ENCODE data around the gene MYCN.
"Not testable (repeated sequence)": the region's sequence is repeated elsewhere in the genome, so short reads cannot be mapped to it uniquely, and the experiment has no call there.

The MYCN gene

GRCh38 chr2:15943378-15944280 lies 3.3 kb downstream of the MYCN start:
- DNase-seq (ENCODE audit: low spot score), result no peak

- DNase-seq (ENCODE audit: low spot score), result no peak
These were observed 4.1 kb downstream of the MYCN start for GRCh38 chr2:15944325-15945017.

- DNase-seq (ENCODE audit: low spot score), result no peak
These were observed 5.8 kb downstream of the MYCN start for GRCh38 chr2:15945909-15946705.

- no peak for DNase-seq (ENCODE audit: low spot score)
These were observed 6.6 kb downstream of the MYCN start for GRCh38 chr2:15946983-15947382.

- no peak for DNase-seq (ENCODE audit: low spot score)
These were observed 7.1 kb downstream of the MYCN start for GRCh38 chr2:15947431-15947830.

- no peak for DNase-seq (ENCODE audit: low spot score)
These were observed 8.3 kb downstream of the MYCN start for GRCh38 chr2:15948704-15948957.

GRCh38 chr2:15949126-15949525 lies 8.8 kb downstream of the MYCN start:
- DNase-seq (ENCODE audit: low spot score), result no peak

- no peak for DNase-seq (ENCODE audit: low spot score)
These were observed 9.2 kb downstream of the MYCN start for GRCh38 chr2:15949551-15949950.

GRCh38 chr2:15950088-15950952 lies 10.0 kb downstream of the MYCN start:
- no peak for DNase-seq (ENCODE audit: low spot score)

GRCh38 chr2:15951936-15952335 lies 11.6 kb downstream of the MYCN start:
- DNase-seq (ENCODE audit: low spot score), result not testable (repeated sequence)

GRCh38 chr2:15952451-15953146 lies 12.2 kb downstream of the MYCN start:
- no peak for DNase-seq (ENCODE audit: low spot score)

- no peak for DNase-seq (ENCODE audit: low spot score)
These were observed 12.8 kb downstream of the MYCN start for GRCh38 chr2:15953147-15953630.

GRCh38 chr2:15953891-15954680 lies 13.7 kb downstream of the MYCN start:
- DNase-seq (ENCODE audit: low spot score), result no peak

GRCh38 chr2:15954761-15955160 lies 14.4 kb downstream of the MYCN start:
- DNase-seq (ENCODE audit: low spot score), result no peak

GRCh38 chr2:15955232-15955988 lies 15.1 kb downstream of the MYCN start:
- DNase-seq (ENCODE audit: low spot score), result no peak

- no peak for DNase-seq (ENCODE audit: low spot score)
These were observed 15.9 kb downstream of the MYCN start for GRCh38 chr2:15956230-15956629.

- no peak for DNase-seq (ENCODE audit: low spot score)
These were observed 16.7 kb downstream of the MYCN start for GRCh38 chr2:15956751-15957736.

Data from LoVo (cell line).